Kidney (tissue), 14 donors: ENCODE results near the gene EGFL7. TPM values are rescaled to one million over a fixed set of nuclear protein-coding genes. Genes with fewer than 3 reads are reported as not detected.

Experiments
- DNase-seq, 5 donors: peaks; one replicate each; pipeline ENCODE4 v3.0.0-alpha.2; 2013 to 2020
- FAIRE-seq: peaks from 2 replicates; lab custom pipeline; 2012; peaks lifted over from hg19 to GRCh38; lab: Jason Lieb, UNC
- H3K27ac ChIP-seq, 2 donors: one replicate each; pipeline ENCODE4 v1.7.0; 2013; ENCODE audit warnings: low read depth in 2 of 2, low read length in 2 of 2, inconsistent platforms in 1 of 2
- H3K27me3 ChIP-seq: one replicate; pipeline ENCODE4 v1.7.1; 2013; ENCODE audit warnings: low read length, inconsistent platforms; ENCODE audit not compliant: control insufficient read depth, insufficient read depth
- H3K36me3 ChIP-seq, 3 donors: one replicate each; pipeline versions ENCODE4 v1.7.0 to v1.7.1; 2013; ENCODE audit warnings: low read length in 3 of 3, control low read depth in 1 of 3, inconsistent platforms in 1 of 3; ENCODE audit not compliant: insufficient read depth in 3 of 3, control insufficient read depth in 2 of 3
- H3K4me1 ChIP-seq, 3 donors: one replicate each; pipeline versions ENCODE4 v1.7.0 to v1.7.1; 2013; ENCODE audit warnings: low read length in 3 of 3, inconsistent platforms in 1 of 3, low read depth in 1 of 3; ENCODE audit not compliant: control insufficient read depth in 2 of 3, insufficient read depth in 2 of 3
- H3K4me3 ChIP-seq, 3 donors: one replicate each; pipeline versions ENCODE4 v1.7.0 to v1.8.1; 2013; ENCODE audit warnings: low read length in 3 of 3, control low read depth in 1 of 3, inconsistent platforms in 1 of 3
- H3K9ac ChIP-seq, 3 donors: one replicate each; pipeline versions ENCODE4 v1.7.0 to v1.7.1; 2013; ENCODE audit warnings: low read length in 3 of 3, control low read depth in 1 of 3, inconsistent platforms in 1 of 3
- H3K9me3 ChIP-seq, 3 donors: one replicate each; pipeline versions ENCODE4 v1.7.0 to v1.7.1; 2013; ENCODE audit warnings: low read length in 3 of 3, control low read depth in 1 of 3, inconsistent platforms in 1 of 3; ENCODE audit not compliant: control insufficient read depth in 2 of 3, insufficient read depth in 1 of 3
- CTCF ChIP-seq: IDR thresholded peaks from 3 replicates; pipeline ENCODE4 v1.5.1; 2012; ENCODE audit warnings: mild to moderate bottlenecking, moderate library complexity, borderline replicate concordance; ENCODE audit not compliant: insufficient read depth; ENCODE audit errors: extremely low read depth
- intact Hi-C: fragments of 100-400 bp; cut with DNase I; formaldehyde crosslinking; loops from one replicate; pipeline ENCODE4 v1.11.1; 2022
- microRNA-seq: library from miRNA; unstranded; fragments of <30 nt; microRNA quantifications from one replicate; pipeline ENCODE4 v1.2.0, GENCODE V29; 2020
- polyA plus RNA-seq: library from polyadenylated mRNA; stranded (reverse); fragments of 350-450 nt; fragmentation: Illumina TruSeq; extraction: RNeasy Lipid Tissue Mini Kit (QIAGEN cat#74804); gene quantifications from one replicate; pipeline ENCODE4 v1.2.3, GENCODE V29; 2014; ENCODE audit warnings: low read depth, low replicate concordance; ENCODE audit not compliant: insufficient read depth
- total RNA-seq: library from RNA; stranded (reverse); fragmentation: NEBNext Ultra II Directional; extraction: Animal tissue kit (Norgen Biotek cat#: 25700); gene quantifications from one replicate; pipeline ENCODE4 v1.2.1, GENCODE V29; 2021
- donor health status: control.
- donor health status: control.
- donor health status: control.
- donor health status: control.
- donor health status: control.
- donor health status: DM: yes; HTN: yes; CAD: no.
- donor health status: Normal renal cell carcinoma (clear cell type).

The EGFL7 gene
- total and polyA plus RNA-seq, 2 donors from 2014 or later: 137 to 140 TPM

DNA sequence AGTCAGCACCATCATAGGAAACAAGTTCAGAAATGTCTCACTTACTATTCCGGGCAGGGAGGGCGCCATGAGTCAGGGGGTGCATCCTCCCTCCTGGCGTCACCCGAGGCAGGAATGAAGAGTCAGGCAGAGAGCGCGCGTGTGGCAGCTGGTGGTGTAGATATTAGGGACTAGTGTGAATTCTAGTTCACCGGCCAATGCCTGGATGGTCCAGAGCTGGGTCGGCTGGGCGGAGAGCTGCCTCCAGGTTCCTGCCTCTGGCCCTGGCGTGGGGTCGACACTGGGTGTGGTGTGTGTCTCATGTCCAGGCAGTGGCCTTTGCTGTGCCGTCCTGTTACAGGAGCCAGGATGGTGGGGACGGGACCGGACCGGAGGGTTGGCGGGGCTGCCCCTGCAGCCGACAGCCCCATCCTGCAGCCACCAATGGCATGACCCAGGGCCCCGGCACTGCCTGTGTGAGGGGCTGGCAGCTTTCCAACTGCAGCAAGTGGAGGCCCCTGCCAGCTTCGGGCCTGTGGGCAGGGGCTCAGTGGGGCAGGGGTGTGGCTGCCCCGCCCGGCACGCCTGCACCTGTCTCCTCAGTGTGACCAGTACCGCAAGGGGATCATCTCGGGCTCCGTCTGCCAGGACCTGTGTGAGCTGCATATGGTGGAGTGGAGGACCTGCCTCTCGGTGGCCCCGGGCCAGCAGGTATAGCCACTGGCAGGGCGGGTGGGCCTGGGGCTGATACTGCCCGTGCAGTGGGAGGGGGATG, 58.8 kb downstream of the EGFL7 start:
- Histone ChIP-seq H3K27me3 (no peaks in the 10 kb centered on the region), H3K4me1 (peaks cover 0 to 20% (median 13%) of the 10 kb centered on the region in 3 donors), H3K36me3 (peaks cover 4 to 31% (median 14%) of the 10 kb centered on the region in 3 donors), H3K27ac (no peak overlapping the region), H3K9ac (no peak overlapping the region), H3K4me3 (no peak overlapping the region), H3K9me3 (no peaks in the 10 kb centered on the region)
- no peak for TF ChIP-seq CTCF
- intact Hi-C loops: no loop called here
- DNase-seq (peak in 1 of 5 donors; percentile 58), FAIRE-seq (no peak)

Small RNAs within 50 kb of the gene (microRNA-seq; reads per million reads assigned to microRNA genes)
- gene MIR126: 104,134 reads per million, percentile 100 among the genes with 10 or more reads in this experiment

Other genes starting within 250 kb of the EGFL7 start
- gene INPP5E, start 223.1 kb upstream of the EGFL7 start, total RNA-seq: 14.0 TPM
- 6.9 TPM for gene INPP5E, start 223.1 kb upstream of the EGFL7 start, polyA plus RNA-seq
- gene SEC16A, start 179.9 kb upstream of the EGFL7 start, total RNA-seq: 67.1 TPM
- 37.0 TPM for gene SEC16A, start 179.9 kb upstream of the EGFL7 start, polyA plus RNA-seq
- 77.2 TPM for gene NOTCH1, start 116.9 kb upstream of the EGFL7 start, total RNA-seq
- 6.5 TPM for gene NOTCH1, start 116.9 kb upstream of the EGFL7 start, polyA plus RNA-seq
- 83.6 TPM for gene AGPAT2, start 24.5 kb downstream of the EGFL7 start, total RNA-seq
- gene AGPAT2, start 24.5 kb downstream of the EGFL7 start, polyA plus RNA-seq: 73.4 TPM
- 7.5 TPM for gene DIPK1B, start 49.7 kb downstream of the EGFL7 start, total RNA-seq
- 22.6 TPM for gene DIPK1B, start 49.7 kb downstream of the EGFL7 start, polyA plus RNA-seq
- gene LCN10, start 80.0 kb downstream of the EGFL7 start, total RNA-seq: 8.4 TPM
- gene LCN10, start 80.0 kb downstream of the EGFL7 start, polyA plus RNA-seq: 3.9 TPM
- gene LCN6, start 85.6 kb downstream of the EGFL7 start, total RNA-seq: 16.0 TPM
- not detected for gene LCN6, start 85.6 kb downstream of the EGFL7 start, polyA plus RNA-seq
- gene LCN8, start 95.3 kb downstream of the EGFL7 start, total RNA-seq: not detected
- gene LCN8, start 95.3 kb downstream of the EGFL7 start, polyA plus RNA-seq: not detected
- gene LCN15, start 101.6 kb downstream of the EGFL7 start, total RNA-seq: not detected
- gene LCN15, start 101.6 kb downstream of the EGFL7 start, polyA plus RNA-seq: not detected
- gene TMEM141, start 128.4 kb downstream of the EGFL7 start, total RNA-seq: 96.5 TPM
- 403 TPM for gene TMEM141, start 128.4 kb downstream of the EGFL7 start, polyA plus RNA-seq
- 0.88 TPM for gene CCDC183, start 133.4 kb downstream of the EGFL7 start, total RNA-seq
- gene CCDC183, start 133.4 kb downstream of the EGFL7 start, polyA plus RNA-seq: 3.1 TPM
- 70.3 TPM for gene RABL6, start 145.0 kb downstream of the EGFL7 start, total RNA-seq
- 60.4 TPM for gene RABL6, start 145.0 kb downstream of the EGFL7 start, polyA plus RNA-seq
- 5.3 TPM for gene AJM1, start 179.6 kb downstream of the EGFL7 start, total RNA-seq
- 2.5 TPM for gene AJM1, start 179.6 kb downstream of the EGFL7 start, polyA plus RNA-seq
- 108 TPM for gene PHPT1, start 186.5 kb downstream of the EGFL7 start, total RNA-seq
- 283 TPM for gene PHPT1, start 186.5 kb downstream of the EGFL7 start, polyA plus RNA-seq
- gene MAMDC4, start 189.4 kb downstream of the EGFL7 start, total RNA-seq: 8.1 TPM
- gene MAMDC4, start 189.4 kb downstream of the EGFL7 start, polyA plus RNA-seq: 5.8 TPM
- gene EDF1, start 203.4 kb downstream of the EGFL7 start, total RNA-seq: 316 TPM
- 888 TPM for gene EDF1, start 203.4 kb downstream of the EGFL7 start, polyA plus RNA-seq
- 16.9 TPM for gene TRAF2, start 223.6 kb downstream of the EGFL7 start, total RNA-seq
- 11.4 TPM for gene TRAF2, start 223.6 kb downstream of the EGFL7 start, polyA plus RNA-seq